GM21576 (cell line): Measurements from ENCODE around the gene HECTD4.
"Not testable (repeated sequence)": the region's sequence is repeated elsewhere in the genome, so short reads cannot be mapped to it uniquely, and the experiment has no call there.

ENCODE experiments used
- ATAC-seq: cut with Tn5 transposase; IDR thresholded peaks from one replicate; pipeline ENCODE4 v1.9.1; 2021; ENCODE audit warnings: mild to moderate bottlenecking, moderate library complexity; ENCODE audit not compliant: unreplicated experiment

Gene HECTD4

GRCh38 chr12:112164011-112164660 is 218.1 kb downstream of the HECTD4 start:
- no peak for ATAC-seq

GRCh38 chr12:112163471-112163991 is 218.7 kb downstream of the HECTD4 start:
- ATAC-seq, result no peak

- ATAC-seq, result no peak
These were observed 219.2 kb downstream of the HECTD4 start for GRCh38 chr12:112163056-112163455.

GRCh38 chr12:112162241-112162790 is 219.9 kb downstream of the HECTD4 start:
- ATAC-seq, result no peak

GRCh38 chr12:112161711-112162110 is 220.5 kb downstream of the HECTD4 start:
- no peak for ATAC-seq

- ATAC-seq, result no peak
These were observed 221.6 kb downstream of the HECTD4 start for GRCh38 chr12:112160611-112161010.

GRCh38 chr12:112159146-112159541 is 223.1 kb downstream of the HECTD4 start:
- no peak for ATAC-seq

GRCh38 chr12:112158461-112159145 is 223.6 kb downstream of the HECTD4 start:
- not testable (repeated sequence) for ATAC-seq

- no peak for ATAC-seq
These were observed 228.4 kb downstream of the HECTD4 start for GRCh38 chr12:112153893-112154219.

GRCh38 chr12:112153181-112153892 is 228.9 kb downstream of the HECTD4 start:
- no peak for ATAC-seq

- no peak for ATAC-seq
These were observed 230.3 kb downstream of the HECTD4 start for GRCh38 chr12:112151766-112152541.

- ATAC-seq, result no peak
These were observed 232.6 kb downstream of the HECTD4 start for GRCh38 chr12:112149596-112149995.

GRCh38 chr12:112148031-112148513 is 234.2 kb downstream of the HECTD4 start:
- ATAC-seq, result no peak

- no peak for ATAC-seq
These were observed 236.1 kb downstream of the HECTD4 start for GRCh38 chr12:112146123-112146522.

- ATAC-seq, result no peak
These were observed 241.5 kb downstream of the HECTD4 start for GRCh38 chr12:112140728-112141127.

- no peak for ATAC-seq
These were observed 247.5 kb downstream of the HECTD4 start for GRCh38 chr12:112134731-112135130.

- ATAC-seq, result no peak
These were observed 248.8 kb downstream of the HECTD4 start for GRCh38 chr12:112133418-112133817.

- no peak for ATAC-seq
These were observed 250.5 kb downstream of the HECTD4 start for GRCh38 chr12:112131686-112132085.

- ATAC-seq, result peak; percentile 58
These were observed 251.7 kb downstream of the HECTD4 start for GRCh38 chr12:112130441-112130998.

GRCh38 chr12:112126911-112127310 is 255.3 kb downstream of the HECTD4 start:
- ATAC-seq, result no peak
